ELR (cell line): Measurements from ENCODE around the gene BTBD19.
A peak's percentile ranks its signal among the peaks of the same experiment; 100 is the strongest.

Source experiments
- DNase-seq: peaks from one replicate; pipeline ENCODE4 v3.0.0-alpha.2; 2015; ENCODE audit warnings: low read depth

The BTBD19 gene

DNA sequence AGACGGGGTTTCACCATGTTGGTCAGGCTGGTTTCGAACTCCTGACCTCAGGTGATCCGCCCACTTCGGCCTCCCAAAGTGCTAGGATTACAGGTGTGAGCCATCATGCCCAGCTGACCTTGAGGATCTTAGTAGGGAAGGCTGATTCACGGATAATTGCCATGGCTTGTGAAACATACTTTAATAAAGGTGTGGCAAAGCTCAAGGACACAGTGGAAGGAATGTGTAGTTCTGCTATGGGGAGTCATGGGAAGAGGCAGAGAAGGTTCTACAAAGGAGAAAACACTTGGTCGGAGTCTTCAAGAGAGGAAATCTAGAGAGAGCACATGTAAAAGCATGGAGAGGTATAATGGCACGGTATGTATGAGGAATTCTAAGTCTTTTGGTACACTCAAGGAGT lies 47.4 kb downstream of the BTBD19 start:
- DNase-seq, result no peak

DNA sequence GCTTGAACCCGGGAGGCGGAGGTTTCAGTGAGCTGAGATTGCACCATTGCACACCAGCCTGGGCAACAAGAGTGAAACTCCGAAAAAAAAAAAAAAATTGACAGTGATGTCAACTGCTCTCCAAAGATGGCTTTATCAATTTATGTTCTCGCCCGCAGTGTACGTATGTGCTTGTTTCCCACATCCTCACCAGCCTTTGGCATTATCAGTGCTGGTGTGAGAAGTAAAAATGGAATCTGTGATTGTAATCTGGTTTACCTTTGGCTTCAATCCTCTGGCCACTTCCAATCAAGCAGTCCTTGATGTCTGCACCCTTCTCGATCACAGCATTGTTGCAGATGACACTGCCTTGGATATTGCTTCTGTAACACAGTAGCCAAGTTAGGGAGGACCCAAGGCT lies 49.1 kb downstream of the BTBD19 start:
- DNase-seq, result no peak

DNA sequence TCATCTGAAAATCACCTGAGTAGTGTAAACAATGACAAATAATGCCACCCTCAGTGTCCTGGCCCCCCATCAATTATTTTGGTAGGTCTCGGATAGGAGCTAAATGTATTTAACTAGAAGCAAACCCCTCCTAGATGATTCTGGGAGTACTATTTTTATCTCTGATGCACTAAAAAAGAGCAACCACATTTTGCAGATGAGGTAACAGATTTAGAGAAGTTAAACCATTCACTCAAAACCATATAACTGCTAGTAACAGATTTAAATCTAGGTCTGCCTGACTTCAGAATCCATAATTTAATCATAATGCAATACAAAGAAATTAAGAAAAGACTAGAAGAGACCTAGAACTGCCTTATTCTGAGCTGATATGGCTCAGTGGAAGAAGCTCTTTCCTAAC lies 52.0 kb downstream of the BTBD19 start:
- no peak for DNase-seq

DNA sequence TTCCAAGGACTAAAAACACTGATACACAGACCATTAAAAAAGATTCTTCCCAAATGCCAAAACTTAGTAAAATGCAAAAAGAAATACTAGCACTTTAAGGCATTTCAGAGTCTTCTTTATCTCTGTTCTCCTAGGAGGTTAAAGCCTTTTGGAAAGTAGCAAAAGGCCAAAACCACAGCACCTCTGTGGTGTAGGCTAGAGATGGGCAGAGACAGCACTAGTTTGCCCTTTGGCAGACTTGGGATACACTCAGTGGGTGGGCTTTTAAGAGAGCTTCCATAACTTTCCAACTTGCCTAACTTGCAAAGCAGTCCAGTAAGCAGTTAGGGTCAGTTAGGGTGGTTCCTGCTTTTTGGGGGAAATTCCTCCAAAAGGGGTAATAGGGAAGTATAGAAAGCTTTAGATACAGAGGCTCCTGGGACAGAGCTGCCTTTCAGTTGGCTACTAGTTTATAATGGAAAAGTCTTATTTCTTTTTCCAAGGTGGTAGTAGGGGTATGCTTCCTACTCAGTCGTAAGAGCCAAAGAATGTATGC lies 52.6 kb downstream of the BTBD19 start:
- no peak for DNase-seq

DNA sequence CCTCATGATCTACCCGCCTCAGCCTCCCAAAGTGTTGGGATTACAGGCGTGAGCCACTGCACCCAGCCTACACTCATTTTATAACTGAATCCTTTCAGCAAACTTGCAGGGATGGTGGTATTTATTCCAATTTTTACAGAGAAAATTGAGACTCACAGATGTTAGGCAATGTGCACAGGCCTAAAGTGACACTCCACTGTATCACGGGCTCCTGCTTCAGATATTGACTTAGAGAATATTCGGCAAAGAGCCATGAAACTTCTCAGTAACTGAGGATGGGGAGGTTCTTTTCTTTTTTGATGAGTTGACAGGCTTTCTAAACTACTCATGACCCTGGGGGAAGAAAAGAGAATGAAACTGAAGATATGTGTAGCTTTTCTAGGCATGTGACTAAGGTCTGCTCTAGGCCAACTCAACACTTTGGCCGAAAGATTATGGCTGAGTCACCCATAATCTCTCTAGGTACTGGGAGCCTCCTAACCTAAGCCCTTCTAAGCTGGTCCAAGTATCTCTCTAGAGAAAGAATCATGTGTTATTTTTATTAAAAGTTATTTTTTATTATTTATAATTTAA lies 54.6 kb downstream of the BTBD19 start:
- peak; percentile 73 for DNase-seq
